Right ventricle myocardium inferior (tissue), 1 donor: ENCODE results near the gene PLXNC1. TPM values are rescaled to one million over a fixed set of nuclear protein-coding genes. Genes with fewer than 3 reads are reported as not detected.
A peak's percentile ranks its signal among the peaks of the same experiment; 100 is the strongest.

Experiments used
- ATAC-seq: fragments of 200-7000 bp; cut with Tn5 transposase; one replicate; pipeline ENCODE4 v1.9.1; 2020; ENCODE audit warnings: mild to moderate bottlenecking, moderate library complexity
- DNase-seq: peaks from one replicate; pipeline ENCODE4 v3.0.0; 2021; ENCODE audit errors: missing footprints
- intact Hi-C: fragments of 100-400 bp; cut with DNase I; formaldehyde crosslinking; loops from one replicate; pipeline ENCODE4 v1.11.0; 2022
- total RNA-seq: library from RNA; stranded (reverse); fragmentation: NEBNext Ultra II Directional; extraction: Animal tissue kit (Norgen Biotek cat#: 25700); gene quantifications from one replicate; pipeline ENCODE4 v1.2.1, GENCODE V29; 2021
- donor health status: DM: no; HTN: yes; CAD: no; lungs with severe emphysema.

The PLXNC1 gene
- total RNA-seq, 1 donor from 2014 or later: 3.0 TPM

DNA sequence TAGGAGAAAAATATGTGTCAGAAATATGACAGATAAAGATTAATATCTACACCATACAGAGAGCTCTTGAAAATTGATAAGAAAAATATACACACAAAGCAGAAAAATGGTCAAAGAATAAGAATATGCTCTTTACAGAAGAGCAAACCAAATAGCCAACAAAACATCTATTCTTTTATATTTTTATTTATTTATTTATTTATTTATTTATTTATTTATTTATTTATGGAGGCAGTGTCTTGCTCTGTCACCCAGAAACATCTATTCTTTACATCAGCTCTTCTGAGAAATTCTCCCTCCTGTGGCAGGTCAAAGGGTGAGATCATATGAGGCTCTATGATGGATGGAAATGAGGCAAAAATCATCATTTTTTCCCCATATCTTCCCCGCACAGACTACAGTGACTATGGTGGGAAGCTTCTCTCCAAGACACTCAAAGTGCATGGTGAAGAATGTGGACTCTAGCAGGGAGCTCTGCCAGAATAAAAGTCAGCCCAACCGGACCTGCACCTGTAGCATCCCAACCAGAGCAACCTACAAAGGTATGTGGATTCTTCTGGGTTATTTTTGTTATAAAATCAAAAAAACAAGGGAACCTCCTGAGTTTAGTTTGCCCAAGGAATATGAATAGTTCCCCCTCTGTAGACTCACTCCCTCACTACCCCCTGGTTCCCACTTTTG, 71.4 kb downstream of the PLXNC1 start:
- intact Hi-C loops: no loop called here
- DNase-seq (no peak), ATAC-seq (no peak)

DNA sequence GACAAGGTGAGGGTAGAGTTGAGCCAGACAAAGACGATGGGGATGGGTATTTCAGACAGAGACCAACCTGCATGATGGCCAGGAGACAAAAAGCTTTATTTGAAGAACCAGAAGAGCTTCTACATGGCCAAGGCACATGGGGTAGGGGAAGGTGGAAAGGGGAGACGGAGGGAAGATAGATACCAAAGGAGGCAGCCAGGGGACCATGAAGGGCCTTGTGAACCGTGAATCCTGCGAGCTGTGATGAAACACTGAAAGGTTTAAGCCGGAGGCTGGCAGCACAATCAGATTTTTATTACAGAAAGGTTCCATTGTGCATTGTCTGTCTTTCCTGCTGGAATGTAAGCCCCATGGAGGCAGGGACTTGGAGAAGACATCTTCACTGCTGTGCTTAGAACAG, 72.4 kb downstream of the PLXNC1 start:
- intact Hi-C loops: no loop called here
- DNase-seq (no peak), ATAC-seq (no peak)

GRCh38 chr12:94222351-94223084, 74.1 kb downstream of the PLXNC1 start:
- intact Hi-C loops: no loop called here
- DNase-seq (no peak), ATAC-seq (no peak)

DNA sequence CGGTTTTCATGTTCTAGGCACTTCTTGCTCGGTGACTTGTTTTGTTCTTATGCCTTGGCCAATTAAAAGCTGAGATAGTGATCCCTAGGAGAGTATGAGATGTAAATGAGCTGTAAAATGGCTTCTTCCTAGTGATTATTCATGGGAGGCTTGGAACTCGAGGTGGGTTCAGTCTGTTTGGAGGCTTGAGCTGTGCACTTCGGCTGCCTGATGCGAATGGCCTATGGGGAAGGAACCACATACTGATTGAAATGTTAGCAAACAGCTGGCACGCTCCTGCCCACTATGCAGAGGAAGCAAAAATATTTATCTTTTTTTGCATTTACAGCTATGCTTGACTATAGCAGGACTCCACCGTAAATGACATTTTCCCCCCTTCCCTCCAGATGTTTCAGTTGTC, 75.5 kb downstream of the PLXNC1 start:
- intact Hi-C loops: no loop called here
- DNase-seq: no peak
- ATAC-seq: no peak

DNA sequence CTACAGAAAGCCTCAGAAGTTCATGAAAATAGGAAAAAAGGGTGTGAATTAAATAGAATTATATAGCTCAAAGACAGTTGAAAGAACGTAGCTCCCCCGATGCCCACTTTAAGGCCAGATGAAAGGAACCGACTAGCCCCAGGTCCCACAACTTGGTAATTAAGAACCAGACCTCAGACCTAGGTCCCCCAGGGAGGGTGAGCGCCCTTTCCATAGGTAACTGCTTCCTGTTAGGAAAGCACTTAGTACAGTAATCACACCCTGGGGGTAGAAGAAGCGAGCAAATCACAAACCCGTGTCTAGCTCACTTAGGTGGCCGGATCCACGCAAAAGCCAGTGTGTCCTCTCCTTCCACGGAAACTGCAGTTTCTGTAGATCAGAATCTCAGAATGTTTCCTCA, 77.1 kb downstream of the PLXNC1 start:
- intact Hi-C loops: no loop called here
- DNase-seq: no peak
- ATAC-seq: no peak

GRCh38 chr12:94225947-94226630, 77.7 kb downstream of the PLXNC1 start:
- ATAC-seq: no peak
- intact Hi-C loops: no loop called here
- no peak for DNase-seq

GRCh38 chr12:94227066-94227465, 78.7 kb downstream of the PLXNC1 start:
- ATAC-seq: no peak
- no peak for DNase-seq
- intact Hi-C loops: no loop called here

DNA sequence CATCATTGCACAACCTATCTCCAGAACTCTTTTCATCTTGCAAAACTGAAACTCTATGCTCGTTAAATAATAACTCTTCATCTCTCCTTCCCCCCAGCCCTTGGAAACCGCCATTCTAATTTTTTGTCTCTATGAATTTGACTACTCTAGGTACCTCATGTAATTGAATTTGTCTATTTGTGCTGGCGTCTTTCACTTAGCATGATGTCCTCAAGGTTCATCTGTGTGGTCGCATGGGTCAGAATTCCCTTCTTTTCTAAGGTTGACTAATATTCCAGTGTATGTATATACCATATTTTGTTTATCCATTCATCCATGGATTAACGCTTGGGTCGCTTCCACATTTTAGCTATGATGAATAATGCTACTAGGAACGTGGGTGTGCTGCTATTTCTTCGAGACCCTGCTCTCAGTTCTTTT, 80.1 kb downstream of the PLXNC1 start:
- intact Hi-C loops: no loop called here
- no peak for DNase-seq

DNA sequence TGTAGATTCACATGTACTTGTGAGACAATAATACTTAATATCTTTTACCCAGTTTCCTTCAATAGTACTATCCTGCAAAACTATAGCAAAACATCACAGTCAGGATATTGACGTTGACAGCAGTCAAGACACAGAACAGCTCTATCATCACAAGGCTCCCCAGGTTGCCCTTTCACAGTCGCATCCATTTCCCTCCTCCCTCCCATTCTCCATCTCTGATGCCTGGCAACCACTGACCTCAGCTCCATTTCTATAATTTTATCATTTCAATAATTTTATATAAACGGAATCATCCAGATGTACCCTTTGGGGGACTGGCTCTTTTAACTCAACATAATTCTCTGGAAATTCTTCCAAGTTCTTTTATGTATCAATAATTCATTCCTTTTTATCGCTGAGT, 81.5 kb downstream of the PLXNC1 start:
- intact Hi-C loops: no loop called here
- no peak for ATAC-seq
- DNase-seq: no peak

More for the DNA sequence above, 80.1 kb downstream of the PLXNC1 start:
- ATAC-seq: no peak

DNA sequence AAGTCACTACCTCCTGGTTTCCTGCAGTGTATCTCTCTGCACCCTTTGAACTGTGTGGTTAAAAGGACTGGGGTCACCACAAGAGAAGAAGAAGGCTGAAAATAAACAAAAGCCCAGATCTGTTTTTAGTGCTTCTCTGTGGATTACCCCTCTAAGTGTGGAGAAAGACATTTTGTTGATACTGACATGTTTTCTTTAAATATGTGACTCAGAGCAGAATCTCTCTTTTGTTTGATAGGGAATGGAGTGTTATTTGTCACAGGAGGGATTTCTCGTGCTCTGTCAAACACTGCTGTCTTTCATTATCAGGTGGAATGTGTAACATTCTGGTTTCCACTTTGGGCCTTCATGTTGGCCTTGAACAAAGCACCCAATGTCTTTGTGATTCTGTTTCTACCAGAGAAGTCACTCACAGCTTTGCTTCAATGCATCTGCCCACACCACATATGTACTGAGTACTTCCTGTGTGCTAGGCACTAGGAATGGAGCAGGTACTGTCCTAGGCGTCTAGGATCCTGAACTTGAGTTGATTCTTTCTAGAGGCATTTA, 82.1 kb downstream of the PLXNC1 start:
- intact Hi-C loops: no loop called here
- ATAC-seq (no peak), DNase-seq (no peak)

- no peak for DNase-seq
- intact Hi-C loops: no loop called here
- no peak for ATAC-seq
Measured at GRCh38 chr12:94231709-94232108, 83.3 kb downstream of the PLXNC1 start.

GRCh38 chr12:94235848-94236247, 87.5 kb downstream of the PLXNC1 start:
- no peak for DNase-seq
- ATAC-seq: no peak
- intact Hi-C loops: no loop called here

GRCh38 chr12:94239332-94239993, 91.1 kb downstream of the PLXNC1 start:
- intact Hi-C loops: no loop called here
- no peak for DNase-seq
- no peak for ATAC-seq

DNA sequence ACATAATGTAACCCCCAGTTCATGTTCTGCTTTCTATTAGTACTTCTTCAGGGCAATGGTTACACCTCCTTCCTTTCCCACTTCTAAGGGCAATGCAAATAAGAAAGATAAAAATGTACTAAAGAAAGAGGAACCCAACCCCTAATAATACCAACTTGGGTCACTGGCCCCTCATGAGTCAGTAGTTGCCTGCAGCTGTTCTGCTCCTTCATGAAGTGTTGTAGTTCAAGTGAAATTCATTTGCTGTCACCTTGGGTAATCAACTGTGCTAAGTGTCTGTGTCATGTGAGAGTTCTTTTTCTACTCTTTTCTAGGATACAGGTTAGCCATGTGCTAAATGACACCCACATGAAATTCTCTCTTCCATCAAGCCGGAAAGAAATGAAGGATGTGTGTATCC, 91.8 kb downstream of the PLXNC1 start:
- intact Hi-C loops: no loop called here
- ATAC-seq (no peak), DNase-seq (no peak)

DNA sequence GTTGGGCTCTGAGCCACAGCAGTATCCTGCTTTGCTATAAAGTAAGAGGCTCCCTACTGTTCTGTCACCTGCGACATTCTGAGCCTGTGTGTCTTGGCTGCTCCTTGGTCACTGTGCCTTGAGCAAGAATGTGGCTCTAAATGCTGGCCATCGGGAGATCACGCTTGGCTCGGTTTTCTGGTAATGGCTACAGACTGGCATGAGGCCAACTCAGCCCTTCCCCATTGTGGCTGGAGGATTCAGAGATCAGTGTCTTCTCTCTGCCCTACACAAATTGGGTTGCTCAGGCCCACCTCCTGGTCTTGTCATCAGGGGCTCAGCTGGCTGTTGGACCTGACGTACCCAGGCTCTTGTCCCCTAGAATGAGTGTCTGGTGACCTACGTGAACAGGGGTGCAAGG, 94.5 kb downstream of the PLXNC1 start:
- ATAC-seq (peak; percentile 4), DNase-seq (no peak)
- intact Hi-C loops: no loop called here

DNA sequence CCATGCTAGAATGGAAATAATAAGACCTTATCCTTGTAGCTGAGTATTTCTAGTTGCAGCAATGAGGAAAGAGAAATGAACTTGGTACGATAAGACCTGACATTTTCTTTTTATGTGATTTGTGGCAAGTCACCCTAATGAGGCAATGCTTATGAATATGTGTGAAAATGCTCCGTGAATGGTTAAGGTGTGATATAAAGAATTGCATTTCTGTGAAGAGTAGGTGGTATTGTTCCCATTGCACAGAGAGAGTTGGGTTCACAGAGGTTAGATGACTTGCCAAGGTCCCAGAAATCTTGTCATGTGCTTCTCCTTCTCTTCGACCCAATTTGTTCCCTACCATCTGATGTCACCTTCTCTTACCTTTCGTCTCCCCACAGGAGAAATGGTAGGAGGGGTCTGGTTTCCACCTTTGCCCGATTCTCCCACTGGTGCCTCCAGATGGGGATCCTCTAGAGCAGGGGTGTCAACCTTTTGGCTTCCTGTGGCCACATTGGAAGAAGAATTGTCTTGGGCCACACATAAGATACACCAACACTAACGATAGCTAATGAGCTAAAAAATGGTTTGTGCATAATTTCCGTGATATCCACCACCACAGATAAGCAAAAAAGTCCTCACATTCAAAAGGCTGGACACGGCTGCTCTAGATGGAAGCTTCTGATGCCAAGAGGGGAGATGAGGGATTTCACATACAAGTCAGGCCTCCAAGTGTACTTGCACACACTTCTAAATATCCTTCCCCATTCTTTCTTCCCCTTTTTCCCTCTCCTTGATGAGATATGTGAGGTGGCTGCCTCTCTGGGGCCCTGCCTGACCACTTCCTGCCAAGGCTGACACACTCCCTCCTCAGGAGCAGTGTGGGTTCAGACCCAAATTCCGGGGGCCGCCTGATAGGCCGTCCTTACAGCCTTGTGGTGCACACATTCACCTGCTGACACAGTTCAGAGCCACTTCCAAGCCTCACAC, 96.1 kb downstream of the PLXNC1 start:
- intact Hi-C loops: no loop called here
- ATAC-seq: peak; percentile 38
- DNase-seq: no peak

GRCh38 chr12:94245631-94246383, 97.4 kb downstream of the PLXNC1 start:
- DNase-seq (no peak), ATAC-seq (no peak)
- intact Hi-C loops: no loop called here
